Neural progenitor cell (in vitro differentiated cells): ENCODE measurements around the gene SUB1.

ENCODE experiments used
- CTCF ChIP-seq: fragments of 200-600 bp; sonication (generic); IDR thresholded peaks from 2 replicates; pipeline ENCODE4 v1.5.1; 2017; ENCODE audit warnings: antibody characterized with exemption, mild to moderate bottlenecking
- EZH2 ChIP-seq: fragments of 200-600 bp; sonication (generic); IDR thresholded peaks from 2 replicates; pipeline ENCODE4 v1.6.1; 2017; ENCODE audit warnings: antibody characterized with exemption, mild to moderate bottlenecking, moderate library complexity

GRCh38 chr5:32628049-32628844 is 42.9 kb downstream of the SUB1 start:
- TF ChIP-seq CTCF = no peak
- no peak for TF ChIP-seq EZH2
